Measurements from ENCODE around the gene ZFYVE21.
"Not testable (repeated sequence)": the region's sequence is repeated elsewhere in the genome, so short reads cannot be mapped to it uniquely, and the experiment has no call there.

ZFYVE21 gene

DNA sequence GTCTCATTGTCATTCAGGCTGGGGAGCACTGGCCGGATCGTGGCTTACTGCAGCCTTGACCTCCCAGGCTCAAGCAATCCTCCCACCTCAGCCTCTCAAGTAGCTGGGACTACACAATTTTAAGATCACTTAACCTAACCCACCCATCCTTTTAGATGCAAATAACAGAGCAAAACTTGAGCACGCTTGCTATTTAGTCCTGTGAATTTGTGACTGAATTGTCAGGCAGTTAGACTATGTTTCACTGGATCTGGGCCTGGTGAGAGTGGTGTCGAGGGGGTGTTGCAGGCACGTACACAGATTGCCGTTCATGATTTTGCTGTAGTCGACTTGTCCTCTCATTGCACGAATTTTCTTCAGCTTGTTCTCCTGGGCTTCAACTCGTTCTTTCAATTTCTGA lies 38.2 kb downstream of the ZFYVE21 start:
- in situ Hi-C loops (cut with HindIII; ENCODE audit: low sequenced_read_pairs): no loop called here

GRCh38 chr14:103755060-103755459 lies 39.5 kb downstream of the ZFYVE21 start:
- in situ Hi-C loops (cut with HindIII; ENCODE audit: low sequenced_read_pairs): no loop called here

DNA sequence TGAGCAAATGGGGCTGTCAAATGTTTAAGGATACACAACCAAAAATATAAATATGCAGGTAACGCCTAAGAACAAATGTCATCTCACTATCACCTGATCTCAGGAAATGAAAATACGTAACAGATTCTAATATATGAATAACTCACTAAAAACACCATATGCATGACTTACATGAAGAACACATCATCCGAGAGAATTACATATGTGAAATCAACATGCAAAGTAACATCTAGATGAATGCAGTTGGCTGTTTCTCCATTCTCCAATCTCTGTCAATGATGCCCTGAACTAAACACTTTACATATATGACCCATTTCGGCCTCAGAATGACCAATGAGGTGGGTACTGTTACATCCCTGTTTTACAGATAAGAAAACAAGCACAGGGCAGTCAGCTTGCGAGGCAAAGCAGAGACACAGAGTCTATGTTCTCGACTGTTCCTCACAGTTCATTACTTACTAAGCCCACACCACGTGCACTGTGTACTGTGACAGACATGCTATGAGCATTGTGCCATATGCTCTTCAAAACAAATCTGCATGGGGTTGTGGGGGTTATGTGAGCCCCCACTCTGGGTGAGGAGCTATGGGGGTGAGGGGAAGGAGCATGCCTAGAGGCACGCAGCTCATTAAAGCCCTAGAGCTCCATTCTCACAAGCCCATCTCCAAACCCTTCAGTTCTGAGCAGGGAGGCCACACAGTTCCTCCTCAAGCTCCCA lies 42.6 kb downstream of the ZFYVE21 start:
- in situ Hi-C loops (cut with HindIII; ENCODE audit: low sequenced_read_pairs): no loop called here

- in situ Hi-C loops (cut with HindIII; ENCODE audit: low sequenced_read_pairs): no loop called here
These were observed 46.4 kb downstream of the ZFYVE21 start for GRCh38 chr14:103762036-103762435.

DNA sequence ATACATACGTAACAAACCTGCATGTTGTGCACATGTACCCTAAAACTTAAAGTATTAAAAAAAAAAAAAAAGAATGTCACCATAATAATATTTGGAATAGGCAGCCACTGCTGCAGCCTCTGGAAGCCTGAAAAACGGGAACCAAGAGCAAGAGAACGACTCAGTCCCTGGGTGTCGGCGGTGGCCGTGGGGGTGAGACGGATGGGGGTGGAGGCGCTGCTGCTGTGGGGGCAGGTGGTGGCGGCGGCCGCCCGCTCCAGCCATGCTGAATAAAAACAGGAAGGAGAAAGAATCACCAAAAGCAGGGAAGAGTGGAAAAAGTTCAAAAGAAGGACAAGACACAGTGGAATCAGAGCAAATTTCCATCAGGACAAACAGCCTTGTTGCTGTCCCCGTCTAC lies 46.9 kb downstream of the ZFYVE21 start:
- in situ Hi-C loops (cut with HindIII; ENCODE audit: low sequenced_read_pairs): no loop called here

DNA sequence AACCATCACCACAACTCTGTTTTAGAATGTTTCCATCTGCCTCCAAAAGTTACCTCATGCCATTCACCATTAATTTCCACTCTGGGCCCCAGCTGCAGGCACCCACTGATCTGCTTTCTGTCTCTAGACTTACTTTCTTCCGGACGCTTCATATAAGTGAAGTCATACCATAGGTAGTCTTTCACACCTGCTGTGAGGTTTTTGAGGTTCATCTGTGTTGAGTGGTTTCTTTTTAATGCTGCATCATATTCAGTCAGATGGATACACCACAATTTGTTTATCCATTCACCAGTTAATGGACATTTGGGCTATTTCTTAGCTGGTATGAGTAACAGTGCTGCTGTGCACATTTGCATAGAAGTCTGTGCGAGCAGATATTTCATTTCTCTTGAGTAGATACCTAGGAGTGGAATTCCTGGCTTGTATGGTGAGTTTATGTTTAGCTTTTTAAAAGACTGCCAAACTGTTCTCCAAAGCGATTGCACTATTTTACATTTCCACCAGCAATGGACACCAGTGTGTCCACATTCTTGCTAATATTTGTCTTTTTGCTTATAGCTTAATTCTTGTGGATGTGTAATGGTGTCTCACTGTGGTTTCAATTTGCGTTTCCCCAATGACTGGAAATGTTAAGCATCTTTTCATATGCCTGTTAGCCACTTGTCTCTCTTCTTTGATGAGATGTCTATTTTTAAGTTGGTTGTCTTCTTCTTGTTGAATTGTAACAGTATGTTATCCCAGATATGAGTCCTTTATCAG lies 48.3 kb downstream of the ZFYVE21 start:
- in situ Hi-C loops (cut with HindIII; ENCODE audit: low sequenced_read_pairs): no loop called here

DNA sequence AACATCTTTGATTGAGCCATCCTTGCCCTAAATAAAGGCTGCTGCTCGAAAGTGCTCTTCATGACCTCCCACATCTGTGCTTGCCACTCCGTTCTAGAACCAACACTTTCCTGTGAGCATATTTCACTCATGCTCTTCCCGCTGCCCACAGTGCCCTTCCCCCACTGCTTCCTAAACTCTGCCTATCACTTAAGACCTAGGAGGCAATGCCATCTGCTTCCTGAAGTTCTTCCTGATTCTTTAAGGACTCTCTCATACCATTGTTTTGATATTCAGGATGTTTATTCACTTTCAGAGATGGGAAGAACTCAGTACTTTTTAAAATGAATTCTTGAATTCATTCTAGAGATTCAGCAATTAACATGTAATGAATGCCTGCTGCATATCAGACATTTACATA lies 49.9 kb downstream of the ZFYVE21 start:
- in situ Hi-C loops (cut with HindIII; ENCODE audit: low sequenced_read_pairs): no loop called here

- in situ Hi-C loops (cut with HindIII; ENCODE audit: low sequenced_read_pairs): no loop called here
These were observed 51.8 kb downstream of the ZFYVE21 start for GRCh38 chr14:103767336-103767894.

- in situ Hi-C loops (cut with HindIII; ENCODE audit: low sequenced_read_pairs): no loop called here
These were observed 54.9 kb downstream of the ZFYVE21 start for GRCh38 chr14:103770500-103770899.

DNA sequence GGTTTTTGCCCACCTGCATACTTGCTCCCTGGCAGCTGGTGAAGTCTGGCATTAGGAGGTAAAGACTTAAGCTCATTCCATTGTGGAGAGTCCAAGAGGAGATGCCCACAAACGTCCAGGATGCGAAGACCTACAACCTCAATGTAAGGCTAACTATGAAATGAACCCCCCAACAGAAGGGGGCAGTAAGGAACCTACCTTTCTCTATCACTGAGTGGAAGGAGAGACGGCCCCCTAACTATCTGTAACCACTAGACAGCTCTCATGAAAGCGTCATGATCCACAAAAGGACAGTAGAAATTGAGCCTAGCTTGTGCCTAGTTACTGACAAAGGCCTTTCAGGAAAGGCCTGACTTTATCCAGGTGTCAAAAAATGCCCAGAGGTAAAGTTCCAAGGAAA lies 55.3 kb downstream of the ZFYVE21 start:
- in situ Hi-C loops (cut with HindIII; ENCODE audit: low sequenced_read_pairs): no loop called here

DNA sequence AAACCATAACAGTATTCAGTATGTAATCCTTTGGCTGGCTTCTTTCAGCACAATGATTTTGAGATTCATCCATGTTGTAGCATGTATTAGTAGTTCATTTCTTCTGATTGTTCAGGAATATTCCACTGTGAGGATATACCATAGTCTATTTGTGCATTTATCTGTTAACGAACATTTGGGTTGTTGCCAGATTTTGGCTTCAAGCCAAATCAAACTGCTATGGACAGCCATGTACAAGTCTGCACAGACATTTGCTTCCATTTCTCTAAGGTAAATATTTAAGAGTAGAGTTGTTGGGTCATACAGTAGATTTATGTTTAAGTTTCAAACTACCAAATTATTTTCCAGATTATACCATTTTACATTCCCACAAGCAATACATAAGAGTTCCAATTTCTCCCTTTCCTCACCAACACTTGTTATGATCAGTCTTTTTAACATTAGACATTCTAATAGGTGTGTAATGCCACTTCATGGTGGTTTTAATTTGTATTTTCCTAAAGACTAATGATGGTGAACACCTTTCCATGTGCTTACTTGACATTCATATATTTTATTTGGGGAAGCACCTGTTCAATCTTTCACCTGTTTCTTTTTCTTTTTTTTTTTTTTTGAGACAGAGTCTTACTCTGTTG lies 56.6 kb downstream of the ZFYVE21 start:
- in situ Hi-C loops (cut with HindIII; ENCODE audit: low sequenced_read_pairs): no loop called here

DNA sequence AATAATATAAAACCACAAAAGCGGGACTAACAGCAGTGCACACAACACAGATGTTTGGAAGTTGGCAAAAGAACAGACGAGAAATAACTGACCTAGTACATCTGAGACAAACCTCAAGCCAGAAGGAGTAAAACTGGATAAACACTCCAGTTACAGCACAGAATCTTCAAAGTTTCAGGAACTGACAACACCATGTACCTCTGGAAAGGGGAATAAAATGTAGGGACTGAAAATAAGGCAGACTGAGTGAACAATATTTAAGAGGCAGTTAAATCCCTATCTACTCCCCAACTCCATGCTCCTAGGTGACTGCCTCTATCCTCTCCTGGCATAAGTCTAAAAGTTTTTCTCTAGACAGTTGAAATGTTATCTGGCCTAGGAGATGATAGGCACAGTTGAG lies 57.9 kb downstream of the ZFYVE21 start:
- in situ Hi-C loops (cut with HindIII; ENCODE audit: low sequenced_read_pairs): no loop called here

- in situ Hi-C loops (cut with HindIII; ENCODE audit: low sequenced_read_pairs): no loop called here
These were observed 59.9 kb downstream of the ZFYVE21 start for GRCh38 chr14:103775506-103775905.

GRCh38 chr14:103776319-103776718 lies 60.7 kb downstream of the ZFYVE21 start:
- in situ Hi-C loops (cut with HindIII; ENCODE audit: low sequenced_read_pairs): not testable (repeated sequence)

- in situ Hi-C loops (cut with HindIII; ENCODE audit: low sequenced_read_pairs): no loop called here
These were observed 66.8 kb downstream of the ZFYVE21 start for GRCh38 chr14:103782376-103782775.
